TTC549 (cell line): ENCODE measurements around the gene ZNF180.
"Not testable (repeated sequence)": the region's sequence is repeated elsewhere in the genome, so short reads cannot be mapped to it uniquely, and the experiment has no call there.

Experiments used
- FAIRE-seq: peaks from 2 replicates; lab custom pipeline; 2012; peaks lifted over from hg19 to GRCh38; lab: Jason Lieb, UNC

Gene ZNF180

GRCh38 chr19:44499962-44500949 is at the start of gene ZNF180:
ZNF180 (minus strand) TSS chr19:44500522; CDS start chr19:44497334, 3,188 bp downstream.
- no peak for FAIRE-seq

- no peak for FAIRE-seq
Observed at GRCh38 chr19:44549507-44549906, 49.2 kb upstream of the ZNF180 start.

GRCh38 chr19:44548736-44549135 is 48.4 kb upstream of the ZNF180 start:
- no peak for FAIRE-seq

GRCh38 chr19:44544031-44544430 is 43.7 kb upstream of the ZNF180 start:
- FAIRE-seq: no peak

- FAIRE-seq: no peak
Observed at GRCh38 chr19:44542671-44543070, 42.3 kb upstream of the ZNF180 start.

- FAIRE-seq: no peak
Observed at GRCh38 chr19:44540736-44541135, 40.4 kb upstream of the ZNF180 start.

- no peak for FAIRE-seq
Observed at GRCh38 chr19:44539991-44540390, 39.7 kb upstream of the ZNF180 start.

- no peak for FAIRE-seq
Observed at GRCh38 chr19:44539236-44539826, 39.0 kb upstream of the ZNF180 start.

GRCh38 chr19:44535361-44535760 is 35.0 kb upstream of the ZNF180 start:
- not testable (repeated sequence) for FAIRE-seq

- no peak for FAIRE-seq
Observed at GRCh38 chr19:44532819-44533218, 32.5 kb upstream of the ZNF180 start.

- FAIRE-seq: no peak
Observed at GRCh38 chr19:44530777-44531176, 30.5 kb upstream of the ZNF180 start.

GRCh38 chr19:44529536-44529935 is 29.2 kb upstream of the ZNF180 start, which contains the start of gene CEACAM20:
CEACAM20 (minus strand) TSS chr19:44529675; CDS start chr19:44529509, 166 bp downstream.
- FAIRE-seq: no peak

GRCh38 chr19:44527554-44527953 is 27.2 kb upstream of the ZNF180 start:
- no peak for FAIRE-seq

- FAIRE-seq: no peak
Observed at GRCh38 chr19:44525721-44526430, 25.6 kb upstream of the ZNF180 start.

GRCh38 chr19:44521370-44521769 is 21.0 kb upstream of the ZNF180 start:
- FAIRE-seq: no peak

GRCh38 chr19:44517146-44517545 is 16.8 kb upstream of the ZNF180 start:
- FAIRE-seq: no peak

- FAIRE-seq: no peak
Observed at GRCh38 chr19:44515907-44516306, 15.6 kb upstream of the ZNF180 start.

- FAIRE-seq: no peak
Observed at GRCh38 chr19:44515031-44515430, 14.7 kb upstream of the ZNF180 start.

- peak; percentile 88 for FAIRE-seq
Observed at GRCh38 chr19:44512326-44513298, 12.3 kb upstream of the ZNF180 start.

GRCh38 chr19:44509478-44509877 is 9.2 kb upstream of the ZNF180 start:
- FAIRE-seq: no peak

GRCh38 chr19:44499559-44499958 is 763 bp downstream of the ZNF180 start:
- FAIRE-seq: no peak

GRCh38 chr19:44498988-44499387 is 1.3 kb downstream of the ZNF180 start:
- FAIRE-seq: no peak
